NAMALWA (cell line): Measurements from ENCODE around the gene DCBLD2.

ENCODE experiments used
- DNase-seq: peaks from one replicate; pipeline ENCODE4 v3.0.0-alpha.2; 2015; ENCODE audit warnings: low spot score

The DCBLD2 gene, protein sequence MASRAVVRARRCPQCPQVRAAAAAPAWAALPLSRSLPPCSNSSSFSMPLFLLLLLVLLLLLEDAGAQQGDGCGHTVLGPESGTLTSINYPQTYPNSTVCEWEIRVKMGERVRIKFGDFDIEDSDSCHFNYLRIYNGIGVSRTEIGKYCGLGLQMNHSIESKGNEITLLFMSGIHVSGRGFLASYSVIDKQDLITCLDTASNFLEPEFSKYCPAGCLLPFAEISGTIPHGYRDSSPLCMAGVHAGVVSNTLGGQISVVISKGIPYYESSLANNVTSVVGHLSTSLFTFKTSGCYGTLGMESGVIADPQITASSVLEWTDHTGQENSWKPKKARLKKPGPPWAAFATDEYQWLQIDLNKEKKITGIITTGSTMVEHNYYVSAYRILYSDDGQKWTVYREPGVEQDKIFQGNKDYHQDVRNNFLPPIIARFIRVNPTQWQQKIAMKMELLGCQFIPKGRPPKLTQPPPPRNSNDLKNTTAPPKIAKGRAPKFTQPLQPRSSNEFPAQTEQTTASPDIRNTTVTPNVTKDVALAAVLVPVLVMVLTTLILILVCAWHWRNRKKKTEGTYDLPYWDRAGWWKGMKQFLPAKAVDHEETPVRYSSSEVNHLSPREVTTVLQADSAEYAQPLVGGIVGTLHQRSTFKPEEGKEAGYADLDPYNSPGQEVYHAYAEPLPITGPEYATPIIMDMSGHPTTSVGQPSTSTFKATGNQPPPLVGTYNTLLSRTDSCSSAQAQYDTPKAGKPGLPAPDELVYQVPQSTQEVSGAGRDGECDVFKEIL

GRCh38 chr3:98901392-98902350 is at the start of gene DCBLD2:
Gene DCBLD2, minus strand, starts transcription at chr3:98901695. Its CDS starts 369 bp downstream, at chr3:98901326.
- DNase-seq = peak; percentile 98

GRCh38 chr3:98945666-98946065 is 44.2 kb upstream of the DCBLD2 start:
- DNase-seq = no peak

- no peak for DNase-seq
Measured at GRCh38 chr3:98945101-98945524, 43.6 kb upstream of the DCBLD2 start.

- DNase-seq = no peak
Measured at GRCh38 chr3:98930413-98930812, 28.9 kb upstream of the DCBLD2 start.

DNA sequence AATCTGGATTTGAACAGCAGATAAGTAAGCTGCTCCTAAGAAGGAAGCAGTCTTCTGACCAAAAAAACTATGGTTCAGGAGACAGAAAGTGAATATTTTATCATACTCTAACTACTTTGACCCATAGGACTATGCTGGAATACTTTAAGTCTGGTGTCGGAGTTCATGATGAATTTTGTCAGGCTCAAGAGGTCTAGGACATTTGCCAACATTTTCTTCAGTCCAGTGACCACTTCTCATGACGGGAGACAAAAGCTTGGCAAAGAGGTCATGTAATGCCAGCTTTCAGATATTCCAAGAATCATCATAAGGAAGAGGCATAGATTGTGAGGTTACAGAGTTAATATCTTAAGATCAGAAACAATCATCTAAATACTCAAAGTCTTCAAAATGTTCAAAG is 20.5 kb upstream of the DCBLD2 start:
- DNase-seq = no peak

GRCh38 chr3:98920166-98920565 is 18.7 kb upstream of the DCBLD2 start:
- DNase-seq = no peak

- no peak for DNase-seq
Measured at GRCh38 chr3:98918586-98918985, 17.1 kb upstream of the DCBLD2 start.

DNA sequence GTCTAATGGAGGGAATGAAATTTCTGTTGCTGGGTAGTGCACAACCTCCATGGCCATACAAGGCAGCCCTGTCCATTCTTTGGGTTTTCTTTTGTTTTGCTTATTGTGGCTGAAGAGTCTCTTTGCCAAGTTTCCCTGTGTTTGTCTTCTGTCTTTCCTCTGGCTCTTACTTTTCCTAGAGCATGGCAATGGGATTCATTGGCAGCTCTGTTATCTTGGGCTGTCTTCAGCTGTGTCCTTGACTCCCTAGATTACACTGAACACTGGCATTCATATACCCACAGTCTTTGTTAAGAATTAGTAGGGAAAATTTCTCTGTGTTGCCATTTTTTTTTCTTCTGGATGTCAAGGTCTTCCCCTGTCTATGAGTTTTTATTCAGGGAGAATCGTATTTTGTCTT is 16.1 kb upstream of the DCBLD2 start:
- no peak for DNase-seq

GRCh38 chr3:98914210-98915080 is 12.9 kb upstream of the DCBLD2 start:
- no peak for DNase-seq

DNA sequence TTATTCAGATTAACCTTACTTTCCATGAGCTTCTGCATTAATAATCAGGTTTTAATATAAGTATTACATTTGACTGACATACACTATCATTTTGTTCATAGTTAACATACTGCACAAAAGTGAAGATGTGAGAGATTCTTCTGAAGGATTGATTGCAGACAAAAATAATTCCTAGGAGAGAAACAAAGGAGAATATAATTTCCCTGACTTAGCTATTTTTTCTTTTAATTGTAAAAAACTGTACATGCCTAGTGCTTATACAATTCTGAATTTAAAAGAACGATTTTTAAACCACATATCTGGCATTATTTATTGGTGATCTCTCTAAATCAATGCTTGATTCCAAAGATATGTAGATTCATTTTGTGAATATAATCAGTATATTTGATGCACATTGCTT is 11.0 kb upstream of the DCBLD2 start:
- DNase-seq = no peak

GRCh38 chr3:98906230-98906629 is 4.7 kb upstream of the DCBLD2 start:
- no peak for DNase-seq

GRCh38 chr3:98903705-98904481 is 2.4 kb upstream of the DCBLD2 start:
- no peak for DNase-seq

DNA sequence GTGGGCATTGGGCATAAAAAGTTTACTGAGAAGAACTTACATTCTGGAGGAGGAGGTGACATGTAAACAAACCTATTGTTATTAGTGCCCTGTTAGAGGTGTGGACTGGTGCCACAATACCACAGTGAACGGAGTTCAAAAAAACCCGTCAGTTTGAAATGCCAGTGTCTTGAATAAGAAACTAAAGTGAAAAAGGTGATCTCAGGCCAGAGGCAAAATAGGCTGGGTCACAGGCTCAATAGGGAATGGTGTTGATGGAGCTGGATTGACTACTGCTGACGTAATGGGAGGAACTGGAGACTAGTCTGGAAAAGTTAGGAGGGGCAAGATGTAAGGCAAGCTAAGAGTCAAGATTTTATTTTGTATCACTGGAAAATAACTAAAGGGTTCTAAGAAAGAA is 1.6 kb upstream of the DCBLD2 start:
- DNase-seq = peak; percentile 1

GRCh38 chr3:98902351-98902740 is 851 bp upstream of the DCBLD2 start:
- no peak for DNase-seq

GRCh38 chr3:98901119-98901391 is 440 bp downstream of the DCBLD2 start:
- no peak for DNase-seq

DNA sequence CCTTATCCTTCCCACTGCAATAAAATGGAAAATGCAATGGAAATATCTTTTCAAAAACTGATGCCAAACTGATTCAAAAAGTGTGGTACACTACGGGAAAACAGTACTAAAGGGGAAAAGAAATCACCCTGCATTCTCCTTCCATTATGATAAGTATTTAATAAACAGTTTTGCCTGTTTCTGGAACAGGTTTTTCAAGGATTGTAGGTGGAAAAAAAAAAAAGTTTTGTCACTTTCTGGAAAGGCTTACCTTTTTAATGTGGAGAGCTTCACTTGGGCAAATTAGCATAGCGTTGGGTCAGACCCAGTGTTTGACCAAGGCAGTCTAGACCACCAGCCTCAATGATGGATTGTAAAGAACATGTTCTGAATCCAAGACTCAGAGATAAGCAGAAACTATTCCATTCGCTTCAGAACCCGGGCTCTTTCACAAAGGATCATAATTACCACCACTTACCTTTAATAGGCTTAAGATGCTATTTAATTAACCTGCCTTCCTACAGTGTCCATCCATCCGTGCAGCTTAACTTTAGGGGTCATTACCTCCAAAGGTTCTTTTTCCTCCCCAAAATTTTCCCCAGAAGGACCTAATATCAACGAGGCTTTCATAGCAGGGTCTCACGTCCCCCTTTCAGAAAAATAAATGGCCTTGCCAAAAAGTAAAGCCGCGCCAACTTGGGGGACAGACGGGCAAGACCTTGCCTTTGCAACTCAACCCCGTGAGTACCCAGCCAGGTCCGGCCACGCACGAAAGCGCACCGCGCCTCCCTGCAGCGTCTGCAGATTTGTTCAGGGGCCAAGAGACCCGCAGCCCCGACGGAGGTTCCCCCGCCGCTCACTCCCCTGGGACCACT is 1.0 kb downstream of the DCBLD2 start:
- peak; percentile 47 for DNase-seq

- no peak for DNase-seq
Measured at GRCh38 chr3:98897701-98898100, 3.8 kb downstream of the DCBLD2 start.

GRCh38 chr3:98894791-98895576 is 6.5 kb downstream of the DCBLD2 start:
- no peak for DNase-seq

DNA sequence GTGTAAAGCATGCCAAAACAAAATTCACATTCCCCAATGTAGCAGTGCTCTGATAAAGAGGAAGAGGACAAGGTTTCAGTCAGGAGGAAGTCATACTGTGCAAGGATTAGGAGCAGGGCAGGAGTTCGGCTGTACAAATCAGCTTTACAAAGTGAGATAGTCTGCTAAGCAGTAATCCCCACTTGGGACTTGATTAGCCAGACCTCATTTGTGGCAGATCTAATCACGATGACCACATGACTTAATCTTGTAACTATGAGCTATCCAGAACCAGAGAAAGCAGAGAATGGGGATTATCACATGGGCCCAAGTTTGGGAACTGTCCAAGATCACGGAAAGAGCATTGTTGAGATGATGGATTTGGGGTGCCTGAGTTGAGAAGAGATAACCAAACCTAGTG is 7.8 kb downstream of the DCBLD2 start:
- no peak for DNase-seq
